Neural cell (in vitro differentiated cells): ENCODE measurements around the gene CRY2. TPM values are rescaled to one million over a fixed set of nuclear protein-coding genes. Genes with fewer than 3 reads are reported as not detected.

Experiments
- H2AFZ ChIP-seq: fragments of 200-600, 300-800 bp; sonication (generic), shearing (Covaris generic); 2 replicates; pipeline ENCODE4 v1.6.0; 2014; ENCODE audit warnings: low read depth, mild to moderate bottlenecking, antibody characterized with exemption, low read length, moderate library complexity
- H3F3A ChIP-seq: fragments of 200-600 bp; shearing (Covaris generic); 2 replicates; pipeline ENCODE4 v1.6.1; 2016; ENCODE audit warnings: mild to moderate bottlenecking, moderate library complexity, mixed read lengths, antibody characterized with exemption, low read length; ENCODE audit not compliant: insufficient read depth, poor library complexity, severe bottlenecking
- H3K27ac ChIP-seq: fragments of 200-600, 300-800 bp; sonication (generic), shearing (Covaris generic); 2 replicates; pipeline ENCODE4 v1.5.1; 2014; ENCODE audit warnings: mild to moderate bottlenecking, low read length, moderate library complexity
- H3K27me3 ChIP-seq: fragments of 300-800, 200-600 bp; sonication (generic), shearing (Covaris generic); 2 replicates; pipeline ENCODE4 v1.6.0; 2014; ENCODE audit warnings: mild to moderate bottlenecking, low read depth, low read length, moderate library complexity; ENCODE audit not compliant: insufficient read depth
- H3K36me3 ChIP-seq: fragments of 300-800, 200-600 bp; sonication (generic), shearing (Covaris generic); 2 replicates; pipeline ENCODE4 v1.5.1; 2014; ENCODE audit warnings: mild to moderate bottlenecking, antibody characterized with exemption, low read length, moderate library complexity; ENCODE audit not compliant: insufficient read depth
- H3K4me2 ChIP-seq: fragments of 300-800, 200-600 bp; sonication (generic), shearing (Covaris generic); 2 replicates; pipeline ENCODE4 v1.6.0; 2014; ENCODE audit warnings: mild to moderate bottlenecking, low read length
- H3K4me3 ChIP-seq: fragments of 300-800, 200-600 bp; sonication (generic), shearing (Covaris generic); 2 replicates; pipeline ENCODE4 v1.5.1; 2014; ENCODE audit warnings: mild to moderate bottlenecking, low read length, moderate library complexity
- H3K79me2 ChIP-seq: fragments of 200-600 bp; shearing (Covaris generic); replicated peaks from 2 replicates; pipeline ENCODE4 v1.6.0; 2014; ENCODE audit warnings: mild to moderate bottlenecking, low read length, moderate library complexity; ENCODE audit not compliant: insufficient read depth
- H3K9ac ChIP-seq: fragments of 300-800, 200-600 bp; sonication (generic), shearing (Covaris generic); 2 replicates; pipeline ENCODE4 v1.6.1; 2016; ENCODE audit warnings: mild to moderate bottlenecking, low read length, mixed read lengths
- H3K9me2 ChIP-seq: fragments of 200-600 bp; shearing (Covaris generic); 2 replicates; pipeline ENCODE4 v1.6.1; 2016; ENCODE audit warnings: mild to moderate bottlenecking, low read length, mixed read lengths; ENCODE audit not compliant: insufficient read depth
- H3K9me3 ChIP-seq: fragments of 200-600, 300-800 bp; sonication (generic), shearing (Covaris generic); 2 replicates; pipeline ENCODE4 v1.6.1; 2016; ENCODE audit warnings: mild to moderate bottlenecking, mixed run types, low read length, moderate library complexity, mixed read lengths
- H4K20me1 ChIP-seq: fragments of 200-600 bp; shearing (Covaris generic); 2 replicates; pipeline ENCODE4 v1.6.1; 2016; ENCODE audit warnings: mild to moderate bottlenecking, mixed run types; ENCODE audit not compliant: insufficient read depth
- EP300 ChIP-seq: fragments of 450-650 bp; conservative IDR thresholded peaks from 2 replicates; pipeline ENCODE4 v1.6.1; 2014; ENCODE audit warnings: antibody characterized with exemption, mild to moderate bottlenecking, moderate library complexity; ENCODE audit not compliant: poor library complexity, severe bottlenecking
- EZH2 ChIP-seq: fragments of 200-600, 300-800 bp; shearing (Covaris generic), sonication (generic); IDR thresholded peaks from 2 replicates; pipeline ENCODE4 v1.6.1; 2014; ENCODE audit warnings: antibody characterized with exemption, low read length, borderline replicate concordance, mild to moderate bottlenecking; ENCODE audit not compliant: insufficient read depth, poor library complexity, severe bottlenecking
- MXI1 ChIP-seq: fragments of 450-650 bp; conservative IDR thresholded peaks from 2 replicates; pipeline ENCODE4 v1.6.1; 2014; ENCODE audit warnings: antibody characterized with exemption, mild to moderate bottlenecking; ENCODE audit not compliant: poor library complexity, severe bottlenecking
- POLR2AphosphoS5 ChIP-seq: IDR thresholded peaks from 2 replicates; pipeline ENCODE4 v1.6.1; 2012
- RAD21 ChIP-seq: fragments of 450-650 bp; conservative IDR thresholded peaks from 2 replicates; pipeline ENCODE4 v1.6.1; 2014; ENCODE audit warnings: antibody characterized with exemption, mild to moderate bottlenecking, moderate library complexity
- SMC3 ChIP-seq: fragments of 450-650 bp; conservative IDR thresholded peaks from 2 replicates; pipeline ENCODE4 v1.6.1; 2014; ENCODE audit warnings: antibody characterized with exemption, mild to moderate bottlenecking, moderate library complexity; ENCODE audit not compliant: poor library complexity
- TAF1 ChIP-seq: IDR thresholded peaks from 2 replicates; pipeline ENCODE4 v1.6.1; 2012; ENCODE audit warnings: low read depth
- polyA plus RNA-seq: library from polyadenylated mRNA; depleted of rRNA; stranded (reverse); fragments of >200 nt; gene quantifications from 2 replicates; pipeline ENCODE4 v1.2.3, GENCODE V29; 2014
- TF ChIP-seq, protein P1 (sequence below): IDR thresholded peaks from 2 replicates; pipeline ENCODE4 v1.6.1; 2012; ENCODE audit warnings: borderline replicate concordance
- TF ChIP-seq, protein P2 (sequence below): fragments of 450-650 bp; IDR thresholded peaks from 2 replicates; pipeline ENCODE4 v1.5.1; 2014; ENCODE audit warnings: antibody characterized with exemption, mild to moderate bottlenecking, moderate library complexity; ENCODE audit not compliant: poor library complexity, severe bottlenecking

The CRY2 gene
- polyA plus RNA-seq, 1 donor from 2014 or later: 27.8 TPM

DNA sequence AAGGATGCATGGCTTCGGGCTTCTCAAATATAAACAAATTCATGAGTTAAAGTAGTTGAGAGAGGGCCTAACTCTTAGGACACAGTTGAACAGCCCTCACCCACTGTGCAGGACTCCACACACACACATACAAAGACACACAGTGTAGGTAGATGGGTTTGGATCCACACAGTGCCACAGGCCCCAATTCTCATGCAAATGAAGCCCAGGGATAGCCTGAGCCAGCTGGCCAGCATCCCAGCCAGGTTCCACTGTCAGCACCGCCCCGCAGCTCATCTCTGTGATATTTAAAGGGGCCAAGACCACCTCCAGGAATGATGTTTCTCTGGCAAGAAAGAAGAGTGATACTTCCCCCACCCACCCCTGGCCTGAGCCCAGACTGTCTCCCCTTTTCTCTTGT is 30.7 kb upstream of the CRY2 start:
- Histone ChIP-seq H3K9ac (no peak overlapping the region), H2AFZ (no peak overlapping the region), H3K4me2 (no peak overlapping the region), H3F3A (no peaks in the 10 kb centered on the region), H3K4me3 (no peak overlapping the region), H3K27me3 (no peaks in the 10 kb centered on the region), H3K27ac (no peak overlapping the region), H3K36me3 (no peaks in the 10 kb centered on the region), H4K20me1 (no peaks in the 10 kb centered on the region), H3K79me2 (no peaks in the 10 kb centered on the region), H3K9me2 (no peaks in the 10 kb centered on the region), H3K9me3 (no peaks in the 10 kb centered on the region)
- no peak for TF ChIP-seq SMC3
- no peak for TF ChIP-seq MXI1
- no peak for TF ChIP-seq POLR2AphosphoS5
- TF ChIP-seq TAF1: no peak
- no peak for TF ChIP-seq RAD21
- TF ChIP-seq, protein P1, sequence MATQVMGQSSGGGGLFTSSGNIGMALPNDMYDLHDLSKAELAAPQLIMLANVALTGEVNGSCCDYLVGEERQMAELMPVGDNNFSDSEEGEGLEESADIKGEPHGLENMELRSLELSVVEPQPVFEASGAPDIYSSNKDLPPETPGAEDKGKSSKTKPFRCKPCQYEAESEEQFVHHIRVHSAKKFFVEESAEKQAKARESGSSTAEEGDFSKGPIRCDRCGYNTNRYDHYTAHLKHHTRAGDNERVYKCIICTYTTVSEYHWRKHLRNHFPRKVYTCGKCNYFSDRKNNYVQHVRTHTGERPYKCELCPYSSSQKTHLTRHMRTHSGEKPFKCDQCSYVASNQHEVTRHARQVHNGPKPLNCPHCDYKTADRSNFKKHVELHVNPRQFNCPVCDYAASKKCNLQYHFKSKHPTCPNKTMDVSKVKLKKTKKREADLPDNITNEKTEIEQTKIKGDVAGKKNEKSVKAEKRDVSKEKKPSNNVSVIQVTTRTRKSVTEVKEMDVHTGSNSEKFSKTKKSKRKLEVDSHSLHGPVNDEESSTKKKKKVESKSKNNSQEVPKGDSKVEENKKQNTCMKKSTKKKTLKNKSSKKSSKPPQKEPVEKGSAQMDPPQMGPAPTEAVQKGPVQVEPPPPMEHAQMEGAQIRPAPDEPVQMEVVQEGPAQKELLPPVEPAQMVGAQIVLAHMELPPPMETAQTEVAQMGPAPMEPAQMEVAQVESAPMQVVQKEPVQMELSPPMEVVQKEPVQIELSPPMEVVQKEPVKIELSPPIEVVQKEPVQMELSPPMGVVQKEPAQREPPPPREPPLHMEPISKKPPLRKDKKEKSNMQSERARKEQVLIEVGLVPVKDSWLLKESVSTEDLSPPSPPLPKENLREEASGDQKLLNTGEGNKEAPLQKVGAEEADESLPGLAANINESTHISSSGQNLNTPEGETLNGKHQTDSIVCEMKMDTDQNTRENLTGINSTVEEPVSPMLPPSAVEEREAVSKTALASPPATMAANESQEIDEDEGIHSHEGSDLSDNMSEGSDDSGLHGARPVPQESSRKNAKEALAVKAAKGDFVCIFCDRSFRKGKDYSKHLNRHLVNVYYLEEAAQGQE: no peak
- TF ChIP-seq EP300: no peak
- no peak for TF ChIP-seq EZH2
- TF ChIP-seq, protein P2, sequence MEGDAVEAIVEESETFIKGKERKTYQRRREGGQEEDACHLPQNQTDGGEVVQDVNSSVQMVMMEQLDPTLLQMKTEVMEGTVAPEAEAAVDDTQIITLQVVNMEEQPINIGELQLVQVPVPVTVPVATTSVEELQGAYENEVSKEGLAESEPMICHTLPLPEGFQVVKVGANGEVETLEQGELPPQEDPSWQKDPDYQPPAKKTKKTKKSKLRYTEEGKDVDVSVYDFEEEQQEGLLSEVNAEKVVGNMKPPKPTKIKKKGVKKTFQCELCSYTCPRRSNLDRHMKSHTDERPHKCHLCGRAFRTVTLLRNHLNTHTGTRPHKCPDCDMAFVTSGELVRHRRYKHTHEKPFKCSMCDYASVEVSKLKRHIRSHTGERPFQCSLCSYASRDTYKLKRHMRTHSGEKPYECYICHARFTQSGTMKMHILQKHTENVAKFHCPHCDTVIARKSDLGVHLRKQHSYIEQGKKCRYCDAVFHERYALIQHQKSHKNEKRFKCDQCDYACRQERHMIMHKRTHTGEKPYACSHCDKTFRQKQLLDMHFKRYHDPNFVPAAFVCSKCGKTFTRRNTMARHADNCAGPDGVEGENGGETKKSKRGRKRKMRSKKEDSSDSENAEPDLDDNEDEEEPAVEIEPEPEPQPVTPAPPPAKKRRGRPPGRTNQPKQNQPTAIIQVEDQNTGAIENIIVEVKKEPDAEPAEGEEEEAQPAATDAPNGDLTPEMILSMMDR: no peak

DNA sequence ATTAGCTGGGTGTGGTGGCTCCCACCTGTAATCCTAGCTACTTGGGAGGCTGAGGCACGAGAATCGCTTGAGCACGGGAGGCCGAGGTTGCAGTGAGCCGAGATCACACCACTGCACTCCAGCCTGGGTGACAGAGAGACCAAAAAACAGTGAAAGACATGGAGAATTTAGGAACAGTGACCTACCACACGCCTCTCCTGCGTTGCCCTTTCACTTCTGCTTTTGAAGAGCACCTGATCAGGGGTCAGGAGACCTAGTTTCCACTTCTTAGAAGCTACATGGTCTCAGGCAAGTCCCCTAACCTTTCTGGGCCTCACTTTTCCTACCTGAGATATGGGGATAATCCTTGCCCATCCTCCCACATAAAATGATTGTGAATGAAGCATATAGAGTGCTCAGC is 30.1 kb upstream of the CRY2 start:
- H4K20me1 ChIP-seq: no peaks in the 10 kb centered on the region
- no peak for TF ChIP-seq RAD21
- TF ChIP-seq EZH2: no peak
- TF ChIP-seq, protein P1: no peak
- TF ChIP-seq MXI1: no peak
- TF ChIP-seq, protein P2: no peak
- TF ChIP-seq POLR2AphosphoS5: no peak
- no peak overlapping the region for H3K4me2 ChIP-seq
- no peaks in the 10 kb centered on the region for H3K27me3 ChIP-seq
- no peak overlapping the region for H3K4me3 ChIP-seq
- H3F3A ChIP-seq: no peaks in the 10 kb centered on the region
- H3K27ac ChIP-seq: no peak overlapping the region
- H3K36me3 ChIP-seq: no peaks in the 10 kb centered on the region
- no peaks in the 10 kb centered on the region for H3K9me2 ChIP-seq
- no peaks in the 10 kb centered on the region for H3K9me3 ChIP-seq
- no peaks in the 10 kb centered on the region for H3K79me2 ChIP-seq
- no peak overlapping the region for H3K9ac ChIP-seq
- no peak overlapping the region for H2AFZ ChIP-seq
